Tibial nerve (tissue), 4 donors: Measurements from ENCODE around the gene KRT26. TPM values are rescaled to one million over a fixed set of nuclear protein-coding genes. Genes with fewer than 3 reads are reported as not detected.

Experiments used
- DNase-seq, 2 donors: peaks; one replicate each; pipeline ENCODE4 v3.0.0-alpha.2; 2019; ENCODE audit warnings: low spot score in 2 of 2
- H3K27ac ChIP-seq, 4 donors: fragments of 200-600 bp; sonication (generic) in 3 of 4; one replicate each; pipeline ENCODE4 v1.5.1; 2017 to 2019; ENCODE audit warnings: mild to moderate bottlenecking in 1 of 4
- H3K27me3 ChIP-seq, 2 donors: fragments of 200-600 bp; sonication (generic) in 1 of 2; one replicate each; pipeline versions ENCODE4 v1.5.1 to v1.6.0; 2017 to 2019
- H3K36me3 ChIP-seq, 3 donors: fragments of 200-600 bp; sonication (generic); one replicate each; pipeline ENCODE4 v1.5.1; 2018 to 2019
- H3K4me1 ChIP-seq, 4 donors: fragments of 200-600 bp; sonication (generic) in 3 of 4; one replicate each; pipeline ENCODE4 v1.5.1; 2017 to 2019
- H3K4me3 ChIP-seq, 4 donors: fragments of 200-600 bp; sonication (generic) in 3 of 4; one replicate each; pipeline ENCODE4 v1.5.1; 2017 to 2019; ENCODE audit warnings: mild to moderate bottlenecking in 1 of 4, moderate library complexity in 1 of 4
- H3K9me3 ChIP-seq, 4 donors: fragments of 200-600 bp; sonication (generic) in 3 of 4; one replicate each; pipeline ENCODE4 v1.5.1; 2017 to 2019
- CTCF ChIP-seq, 5 experiments: fragments of 200-600 bp in 3 of 5; fragments of 450-650 bp in 2 of 5; sonication (generic) in 3 of 5; IDR thresholded peaks; one replicate each; pipeline ENCODE4 v1.5.1; 2016 to 2019; ENCODE audit warnings: antibody characterized with exemption in 5 of 5, mild to moderate bottlenecking in 3 of 5, moderate library complexity in 2 of 5
- EP300 ChIP-seq, 2 donors: sonication (generic); formaldehyde crosslinking; IDR thresholded peaks; one replicate each; pipeline ENCODE4 v1.6.1; 2017; ENCODE audit warnings: antibody characterized with exemption in 2 of 2, mild to moderate bottlenecking in 1 of 2
- POLR2A ChIP-seq, 2 donors: fragments of 450-650 bp; IDR thresholded peaks; one replicate each; pipeline ENCODE4 v1.6.1; 2017; ENCODE audit warnings: antibody characterized with exemption in 2 of 2, mild to moderate bottlenecking in 2 of 2, moderate library complexity in 2 of 2
- WGBS, 2 donors: methylation state at CpG; one replicate each; pipeline ENCODE4 v1.1.5; 2018; 5-methylcytosine and 5-hydroxymethylcytosine counted together
- total RNA-seq, 4 donors: library from RNA; depleted of rRNA; stranded (reverse); fragments of >200 nt; gene quantifications; one replicate each; pipeline ENCODE4 v1.1.0, GENCODE V29; 2016

Gene KRT26
- total RNA-seq, 4 donors from 2014 or later, result not detected

GRCh38 chr17:40775945-40776344, 3.9 kb upstream of the KRT26 start:
- no peaks in the 10 kb centered on the region for H3K36me3 ChIP-seq
- H3K27me3 ChIP-seq, result peaks cover 0 to 39% of the 10 kb centered on the region in 2 donors
- no peaks in the 10 kb centered on the region for H3K9me3 ChIP-seq
- TF ChIP-seq EP300 (IDR thresholded peaks at IDR 0.05), result no peak
- 58 to 60% methylated on average over 4 of the region's 4 CpGs for WGBS, 2 donors
- no peak for DNase-seq
- H3K4me1 ChIP-seq, result peaks cover 0 to 6% (median 0%) of the 10 kb centered on the region in 4 donors
- H3K4me3 ChIP-seq, result no peak overlapping the region
- H3K27ac ChIP-seq, result no peak overlapping the region

GRCh38 chr17:40765657-40766056, 6.3 kb downstream of the KRT26 start:
- no peak overlapping the region for H3K4me3 ChIP-seq
- H3K27me3 ChIP-seq, result peaks cover 0 to 6% of the 10 kb centered on the region in 2 donors
- no peaks in the 10 kb centered on the region for H3K36me3 ChIP-seq
- H3K9me3 ChIP-seq, result peaks cover 0 to 43% (median 7%) of the 10 kb centered on the region in 4 donors
- 85 to 90% methylated on average over 2 of the region's 2 CpGs for WGBS, 2 donors
- no peak for DNase-seq
- no peaks in the 10 kb centered on the region for H3K4me1 ChIP-seq
- H3K27ac ChIP-seq, result no peak overlapping the region
- TF ChIP-seq POLR2A (IDR thresholded peaks at IDR 0.05) (no peak), CTCF (IDR thresholded peaks at IDR 0.05) (no peak), EP300 (IDR thresholded peaks at IDR 0.05) (no peak)

GRCh38 chr17:40763752-40764151, 8.2 kb downstream of the KRT26 start:
- 79% methylated on average over 1 of the region's 1 CpG for WGBS, 2 donors
- Histone ChIP-seq H3K4me3 (no peak overlapping the region), H3K27me3 (no peaks in the 10 kb centered on the region), H3K27ac (no peak overlapping the region), H3K36me3 (no peaks in the 10 kb centered on the region), H3K4me1 (no peaks in the 10 kb centered on the region), H3K9me3 (peaks cover 0 to 60% (median 19%) of the 10 kb centered on the region in 4 donors)
- DNase-seq, result no peak
- no peak for TF ChIP-seq POLR2A (IDR thresholded peaks at IDR 0.05)
- TF ChIP-seq EP300 (IDR thresholded peaks at IDR 0.05), result no peak
- no peak for TF ChIP-seq CTCF (IDR thresholded peaks at IDR 0.05)

GRCh38 chr17:40760105-40761016, 11.6 kb downstream of the KRT26 start:
- WGBS, 2 donors, result 23 to 28% methylated on average over 1 of the region's 1 CpG
- Histone ChIP-seq H3K4me1 (no peaks in the 10 kb centered on the region), H3K27me3 (no peaks in the 10 kb centered on the region), H3K27ac (no peak overlapping the region), H3K4me3 (no peak overlapping the region), H3K36me3 (no peaks in the 10 kb centered on the region), H3K9me3 (peaks cover 0 to 63% (median 19%) of the 10 kb centered on the region in 4 donors)
- no peak for DNase-seq
- TF ChIP-seq CTCF (IDR thresholded peaks at IDR 0.05) (no peak), POLR2A (IDR thresholded peaks at IDR 0.05) (no peak), EP300 (IDR thresholded peaks at IDR 0.05) (no peak)

- no peaks in the 10 kb centered on the region for H3K4me1 ChIP-seq
- peaks cover 0 to 16% (median 9%) of the 10 kb centered on the region in 4 donors for H3K9me3 ChIP-seq
- 79 to 80% methylated on average over 4 of the region's 4 CpGs for WGBS, 2 donors
- H3K36me3 ChIP-seq, result no peaks in the 10 kb centered on the region
- no peak within 1 kb of the TSS for H3K4me3 ChIP-seq
- H3K27ac ChIP-seq, result no peak within 1 kb of the TSS
- DNase-seq, result no peak
- peaks cover 0 to 6% of the 10 kb centered on the region in 2 donors for H3K27me3 ChIP-seq
- TF ChIP-seq EP300 (IDR thresholded peaks at IDR 0.05), result no peak
- no peak for TF ChIP-seq POLR2A (IDR thresholded peaks at IDR 0.05)
- TF ChIP-seq CTCF (IDR thresholded peaks at IDR 0.05), result no peak
Observed at GRCh38 chr17:40755231-40755630, 16.8 kb downstream of the KRT26 start, which contains the start of gene KRT25. TSS of gene KRT25 (minus strand) at chr17:40755331. CDS start at chr17:40755271, 60 bp downstream.
